GM12878 (cell line): ENCODE measurements around the gene SORCS2.

Experiments used
- POLR2A ChIP-seq: IDR thresholded peaks from 2 replicates; pipeline ENCODE4 v1.6.1; 2011; ENCODE audit warnings: low read depth, mild to moderate bottlenecking, low read length
- SUPT20H ChIP-seq: IDR thresholded peaks from 2 replicates; pipeline ENCODE4 v1.6.1; 2011; ENCODE audit warnings: low read depth, mild to moderate bottlenecking, low read length, moderate library complexity, borderline replicate concordance; ENCODE audit not compliant: control insufficient read depth
- TAF1 ChIP-seq: IDR thresholded peaks from 2 replicates; pipeline ENCODE4 v1.6.1; 2011; ENCODE audit warnings: mild to moderate bottlenecking, low read depth, low read length, borderline replicate concordance
- TF ChIP-seq, protein P1 (sequence below): IDR thresholded peaks from 2 replicates; pipeline ENCODE4 v1.6.1; 2012; ENCODE audit warnings: low read depth, low read length, improper control_type of control experiment

DNA sequence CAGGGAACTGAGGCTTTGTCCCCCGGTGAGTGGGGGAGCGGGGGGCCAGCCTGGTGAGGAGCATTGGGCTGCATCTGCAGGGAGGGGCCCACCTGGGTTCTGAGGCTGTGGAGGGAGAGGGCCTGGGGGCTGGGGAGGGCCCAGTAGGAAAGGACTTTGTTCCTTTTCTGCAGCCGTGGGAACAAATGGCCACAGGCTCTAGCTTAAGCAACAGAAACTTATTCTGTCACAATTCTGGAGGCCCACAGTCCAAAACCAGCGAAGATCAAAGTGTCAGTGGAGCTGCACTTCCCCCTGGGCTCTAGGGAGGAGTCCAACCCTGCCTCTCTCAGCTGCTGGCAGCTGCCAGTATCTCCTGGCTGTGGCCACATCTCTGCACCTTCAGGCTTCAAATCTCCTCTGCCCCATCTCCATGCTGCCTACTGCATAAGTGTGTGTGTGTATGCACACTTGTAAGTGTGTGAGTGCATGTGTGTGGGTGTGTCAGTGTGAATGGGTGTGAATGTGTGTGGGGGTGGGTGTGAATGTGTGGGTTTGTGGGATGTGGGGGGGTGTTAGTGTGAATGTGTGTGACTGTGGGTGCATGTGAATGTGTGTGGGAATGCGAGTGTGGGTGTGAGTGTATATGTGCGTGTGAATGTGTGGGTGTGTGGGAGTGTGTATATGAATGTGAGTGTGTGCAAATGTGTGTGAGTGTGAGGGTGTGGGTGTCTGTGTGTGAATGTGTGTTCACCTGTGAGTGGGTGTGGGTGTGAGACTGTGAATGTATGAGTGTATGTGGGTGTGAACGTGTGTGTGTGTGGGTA lies 446.8 kb downstream of the SORCS2 start:
- TF ChIP-seq TAF1 (no peak), POLR2A (no peak), SUPT20H (no peak)
- TF ChIP-seq, protein P1, sequence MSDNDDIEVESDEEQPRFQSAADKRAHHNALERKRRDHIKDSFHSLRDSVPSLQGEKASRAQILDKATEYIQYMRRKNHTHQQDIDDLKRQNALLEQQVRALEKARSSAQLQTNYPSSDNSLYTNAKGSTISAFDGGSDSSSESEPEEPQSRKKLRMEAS = no peak
